GM23338 (cell line): ENCODE data around the gene ETHE1.

ENCODE experiments used
- CREB1 ChIP-seq: fragments of 250-450 bp; sonication (Bioruptor Pico); IDR thresholded peaks from 2 replicates; pipeline ENCODE4 v1.5.0; 2020; ENCODE audit warnings: low read depth, mild to moderate bottlenecking, moderate library complexity
- CTCF ChIP-seq, 2 experiments: fragments of 200-600 bp in 1 of 2; sonication (generic) in 1 of 2; conservative IDR thresholded peaks; 2 replicates each; pipeline versions ENCODE4 v1.5.1 to v1.6.1; 2016 to 2017; ENCODE audit warnings: antibody characterized with exemption in 2 of 2, low read depth in 2 of 2, mild to moderate bottlenecking in 2 of 2, moderate library complexity in 1 of 2
- ETS1 ChIP-seq: IDR thresholded peaks from 2 replicates; pipeline ENCODE4 v1.6.1; 2016; ENCODE audit warnings: antibody characterized with exemption
- EZH2 ChIP-seq: fragments of 200-600 bp; sonication (generic); IDR thresholded peaks from one replicate; pipeline ENCODE4 v1.8.0; 2017; ENCODE audit warnings: antibody characterized with exemption, mild to moderate bottlenecking, low read depth; ENCODE audit not compliant: unreplicated experiment
- POLR2AphosphoS5 ChIP-seq: IDR thresholded peaks from 2 replicates; pipeline ENCODE4 v1.6.1; 2016; ENCODE audit warnings: antibody characterized with exemption, low read depth
- REST ChIP-seq: IDR thresholded peaks from one replicate; pipeline ENCODE4 v1.6.1; 2018; ENCODE audit warnings: antibody characterized with exemption; ENCODE audit not compliant: unreplicated experiment
- STAT1 ChIP-seq: IDR thresholded peaks from one replicate; pipeline ENCODE4 v1.6.1; 2016; ENCODE audit warnings: antibody characterized with exemption; ENCODE audit not compliant: unreplicated experiment
- ZNF114 ChIP-seq: fragments of 250-450 bp; sonication (Bioruptor Pico); IDR thresholded peaks from 2 replicates; pipeline ENCODE4 v1.5.0; 2020; ENCODE audit warnings: mild to moderate bottlenecking, moderate library complexity

GRCh38 chr19:43527860-43528622 is 1.0 kb upstream of the ETHE1 start:
- TF ChIP-seq CTCF (conservative IDR thresholded peaks at IDR 0.05; ENCODE audit: low read depth in 2 of 2) (no peak), EZH2 (no peak), REST (no peak), ETS1 (no peak), POLR2AphosphoS5 (no peak), STAT1 (no peak), CREB1 (CRISPR knock-in tag) (no peak), ZNF114 (CRISPR knock-in tag) (no peak)
